Measurements from ENCODE around the gene FOXI1.

FOXI1 gene

DNA sequence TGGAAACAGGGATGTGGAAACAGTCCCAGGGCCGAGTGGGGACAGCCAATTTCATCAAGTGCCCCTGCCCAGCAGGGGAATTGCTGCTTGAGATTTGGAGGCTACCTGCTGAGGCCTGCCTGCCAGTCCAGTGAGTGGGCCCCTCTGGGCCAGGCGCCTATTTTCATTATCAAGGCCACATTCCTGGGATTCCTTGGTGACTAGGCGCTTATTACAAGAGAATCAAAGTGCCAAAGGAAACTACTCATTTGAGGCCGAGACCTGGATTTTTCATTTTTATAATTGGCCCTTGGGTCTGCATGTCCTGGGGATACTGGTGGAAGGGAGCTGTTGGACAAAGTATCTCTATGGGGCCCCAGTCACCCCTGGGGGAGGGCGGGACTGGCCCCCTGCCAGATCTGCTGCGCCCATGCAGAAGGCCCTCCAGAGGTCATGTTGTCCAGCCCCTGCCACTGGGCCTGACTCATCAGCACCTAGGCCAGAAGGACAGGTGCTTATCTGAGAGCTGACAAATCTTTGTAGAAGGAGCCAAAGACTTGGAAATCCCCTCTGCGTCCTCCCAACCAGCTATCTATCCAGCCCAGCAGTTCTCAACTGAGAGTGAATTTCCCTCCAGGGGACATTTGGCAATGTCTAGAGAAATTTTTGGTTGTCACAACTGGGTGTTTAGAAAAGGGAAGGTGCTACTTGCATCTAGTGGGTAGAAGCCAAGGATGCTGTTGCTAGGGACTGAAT, 45.6 kb downstream of the FOXI1 start:
- DNase-seq (ENCODE audit: low spot score), result no peak

DNA sequence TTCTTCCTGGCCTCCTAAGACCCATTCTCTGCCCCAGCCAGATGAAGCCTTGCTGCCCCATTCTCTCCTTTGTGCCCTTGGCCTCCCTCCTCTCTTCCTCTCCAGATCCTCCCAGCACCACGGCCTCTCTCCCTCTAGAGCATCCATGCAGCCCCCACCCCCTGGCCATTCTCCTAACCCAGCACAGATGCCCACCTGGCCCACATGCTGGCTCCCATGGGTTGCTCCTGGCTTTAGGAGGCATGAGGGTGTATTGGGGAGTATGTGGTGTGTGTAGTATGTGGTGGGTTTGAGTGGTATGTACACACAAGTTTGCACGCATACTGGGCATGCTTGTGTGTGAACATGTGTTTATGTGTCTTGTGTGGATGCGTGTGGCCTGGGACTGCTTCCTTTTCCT, 47.1 kb downstream of the FOXI1 start:
- DNase-seq (ENCODE audit: low spot score), result no peak

DNA sequence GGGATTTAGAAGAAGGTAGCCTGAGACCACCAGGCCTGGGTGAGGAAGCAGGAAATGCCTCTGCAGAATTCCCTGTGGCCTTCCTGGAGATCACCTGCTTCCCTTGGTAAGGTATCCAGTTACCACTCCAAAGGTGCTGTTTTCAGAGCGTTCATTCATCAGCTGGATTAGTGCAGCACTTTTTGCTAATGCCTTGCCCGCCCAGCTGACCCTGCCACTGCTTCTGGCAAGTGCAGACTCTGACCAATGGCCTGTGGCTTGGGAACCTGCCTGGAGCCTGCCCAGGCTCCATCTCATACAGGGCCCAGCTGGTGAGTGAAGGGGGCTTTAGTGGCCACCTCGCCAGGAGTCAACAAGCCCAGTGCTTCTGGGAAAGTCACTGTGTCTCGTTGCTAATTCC, 48.6 kb downstream of the FOXI1 start:
- no peak for DNase-seq (ENCODE audit: low spot score)

DNA sequence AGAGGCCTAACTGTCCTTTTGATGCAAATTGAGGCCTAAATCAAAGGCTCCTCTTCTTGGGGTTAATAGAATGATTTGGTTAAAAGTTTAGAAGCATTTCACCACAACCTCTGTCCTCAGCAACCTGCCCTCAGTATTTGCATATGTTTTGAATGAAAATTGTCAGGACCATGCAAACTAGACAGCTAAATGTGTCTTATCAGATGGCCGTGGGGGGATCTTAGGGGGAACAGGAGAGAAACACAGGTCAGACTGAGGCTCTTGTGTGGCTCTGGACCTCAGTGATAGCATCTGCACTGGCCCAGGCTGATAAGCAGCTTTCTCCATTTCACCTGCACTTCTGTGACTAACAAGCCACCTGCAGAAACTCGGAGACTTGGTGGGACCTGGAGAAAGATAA, 49.0 kb downstream of the FOXI1 start:
- DNase-seq (ENCODE audit: low spot score), result no peak

DNA sequence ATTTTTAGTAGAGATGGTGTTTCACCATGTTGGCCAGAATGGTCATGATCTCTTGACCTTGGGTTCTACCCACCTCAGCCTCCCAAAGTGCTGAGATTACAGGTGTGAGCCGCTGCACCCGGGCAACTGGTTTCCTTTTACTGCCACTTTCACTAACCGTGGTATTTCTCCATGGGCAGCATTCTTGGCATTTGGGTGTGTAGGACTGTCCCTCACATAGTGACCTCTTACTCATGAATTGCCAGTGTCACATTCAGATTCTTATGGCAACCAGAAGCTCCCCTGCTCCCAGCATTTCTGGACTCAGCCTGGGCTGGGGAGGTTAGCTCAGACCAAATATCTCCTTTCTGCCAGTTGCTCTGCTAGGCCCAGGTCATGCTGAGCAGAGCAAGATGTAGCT, 50.1 kb downstream of the FOXI1 start:
- DNase-seq (ENCODE audit: low spot score), result no peak

DNA sequence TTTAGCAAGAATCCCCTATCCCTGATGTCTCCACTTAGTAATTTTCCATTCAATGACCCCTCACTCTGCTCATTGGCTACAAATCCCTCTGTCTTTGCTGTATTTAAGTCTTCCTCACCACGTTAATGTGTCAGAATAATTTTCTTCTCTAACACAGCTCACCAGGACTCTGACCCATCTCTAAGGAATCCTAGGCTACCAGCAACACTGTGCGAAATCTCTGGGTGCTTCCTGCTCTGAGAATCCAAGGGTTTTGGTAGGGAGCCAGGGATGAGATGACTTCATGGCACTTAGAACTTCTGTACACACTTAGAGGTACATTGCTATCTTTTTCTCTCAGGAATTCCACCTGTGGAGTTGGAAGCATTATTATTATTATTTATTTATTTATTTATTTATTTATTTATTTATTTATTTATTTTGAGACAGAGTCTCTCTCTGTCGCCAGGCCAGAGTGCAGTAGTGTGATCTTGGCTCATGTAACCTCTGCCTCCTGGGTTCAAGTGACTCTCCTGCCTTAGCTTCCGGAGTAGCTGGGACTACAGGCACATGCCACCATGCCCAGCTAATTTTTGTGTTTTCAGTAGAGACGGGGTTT, 53.5 kb downstream of the FOXI1 start:
- DNase-seq (ENCODE audit: low spot score), result no peak
